HL-60 (cell line): Measurements from ENCODE around the gene HSD17B3.

Experiments used
- GABPA ChIP-seq: IDR thresholded peaks from 2 replicates; pipeline ENCODE4 v1.6.1; 2012; ENCODE audit warnings: low read depth
- POLR2AphosphoS5 ChIP-seq: IDR thresholded peaks from 2 replicates; pipeline ENCODE4 v1.6.1; 2012; ENCODE audit warnings: low read depth
- SPI1 ChIP-seq: IDR thresholded peaks from 2 replicates; pipeline ENCODE4 v1.6.1; 2012; ENCODE audit warnings: low read depth, mild to moderate bottlenecking, borderline replicate concordance
- TF ChIP-seq, protein P1 (sequence below): IDR thresholded peaks from one replicate; pipeline ENCODE4 v1.5.1; 2011; ENCODE audit warnings: low read length, control low read depth, inconsistent platforms; ENCODE audit not compliant: insufficient read depth
- TF ChIP-seq, protein P2 (sequence below): IDR thresholded peaks from 2 replicates; pipeline ENCODE4 v1.6.1; 2012; ENCODE audit warnings: low read depth; ENCODE audit not compliant: insufficient replicate concordance

DNA sequence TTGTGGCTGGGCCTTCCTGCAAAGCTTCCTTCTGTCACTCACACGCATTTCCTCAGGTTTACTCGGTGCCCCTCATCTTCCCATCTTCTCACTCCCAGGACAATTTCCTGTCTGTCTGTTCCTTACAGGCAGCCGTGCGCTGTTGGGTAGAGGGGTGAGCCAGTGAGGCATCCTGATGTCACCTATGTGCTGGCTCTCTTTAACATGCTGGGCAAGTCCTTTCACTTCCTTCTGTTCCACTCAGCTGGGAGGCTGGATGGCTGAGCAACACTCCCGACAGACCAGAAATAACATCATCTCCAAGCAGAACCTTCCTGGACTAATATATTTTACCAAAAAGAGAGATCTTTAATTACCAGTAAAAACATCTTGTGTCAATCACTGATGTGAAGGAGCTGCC, 103.0 kb downstream of the HSD17B3 start:
- TF ChIP-seq, protein P1, sequence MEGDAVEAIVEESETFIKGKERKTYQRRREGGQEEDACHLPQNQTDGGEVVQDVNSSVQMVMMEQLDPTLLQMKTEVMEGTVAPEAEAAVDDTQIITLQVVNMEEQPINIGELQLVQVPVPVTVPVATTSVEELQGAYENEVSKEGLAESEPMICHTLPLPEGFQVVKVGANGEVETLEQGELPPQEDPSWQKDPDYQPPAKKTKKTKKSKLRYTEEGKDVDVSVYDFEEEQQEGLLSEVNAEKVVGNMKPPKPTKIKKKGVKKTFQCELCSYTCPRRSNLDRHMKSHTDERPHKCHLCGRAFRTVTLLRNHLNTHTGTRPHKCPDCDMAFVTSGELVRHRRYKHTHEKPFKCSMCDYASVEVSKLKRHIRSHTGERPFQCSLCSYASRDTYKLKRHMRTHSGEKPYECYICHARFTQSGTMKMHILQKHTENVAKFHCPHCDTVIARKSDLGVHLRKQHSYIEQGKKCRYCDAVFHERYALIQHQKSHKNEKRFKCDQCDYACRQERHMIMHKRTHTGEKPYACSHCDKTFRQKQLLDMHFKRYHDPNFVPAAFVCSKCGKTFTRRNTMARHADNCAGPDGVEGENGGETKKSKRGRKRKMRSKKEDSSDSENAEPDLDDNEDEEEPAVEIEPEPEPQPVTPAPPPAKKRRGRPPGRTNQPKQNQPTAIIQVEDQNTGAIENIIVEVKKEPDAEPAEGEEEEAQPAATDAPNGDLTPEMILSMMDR: no peak
- TF ChIP-seq, protein P2, sequence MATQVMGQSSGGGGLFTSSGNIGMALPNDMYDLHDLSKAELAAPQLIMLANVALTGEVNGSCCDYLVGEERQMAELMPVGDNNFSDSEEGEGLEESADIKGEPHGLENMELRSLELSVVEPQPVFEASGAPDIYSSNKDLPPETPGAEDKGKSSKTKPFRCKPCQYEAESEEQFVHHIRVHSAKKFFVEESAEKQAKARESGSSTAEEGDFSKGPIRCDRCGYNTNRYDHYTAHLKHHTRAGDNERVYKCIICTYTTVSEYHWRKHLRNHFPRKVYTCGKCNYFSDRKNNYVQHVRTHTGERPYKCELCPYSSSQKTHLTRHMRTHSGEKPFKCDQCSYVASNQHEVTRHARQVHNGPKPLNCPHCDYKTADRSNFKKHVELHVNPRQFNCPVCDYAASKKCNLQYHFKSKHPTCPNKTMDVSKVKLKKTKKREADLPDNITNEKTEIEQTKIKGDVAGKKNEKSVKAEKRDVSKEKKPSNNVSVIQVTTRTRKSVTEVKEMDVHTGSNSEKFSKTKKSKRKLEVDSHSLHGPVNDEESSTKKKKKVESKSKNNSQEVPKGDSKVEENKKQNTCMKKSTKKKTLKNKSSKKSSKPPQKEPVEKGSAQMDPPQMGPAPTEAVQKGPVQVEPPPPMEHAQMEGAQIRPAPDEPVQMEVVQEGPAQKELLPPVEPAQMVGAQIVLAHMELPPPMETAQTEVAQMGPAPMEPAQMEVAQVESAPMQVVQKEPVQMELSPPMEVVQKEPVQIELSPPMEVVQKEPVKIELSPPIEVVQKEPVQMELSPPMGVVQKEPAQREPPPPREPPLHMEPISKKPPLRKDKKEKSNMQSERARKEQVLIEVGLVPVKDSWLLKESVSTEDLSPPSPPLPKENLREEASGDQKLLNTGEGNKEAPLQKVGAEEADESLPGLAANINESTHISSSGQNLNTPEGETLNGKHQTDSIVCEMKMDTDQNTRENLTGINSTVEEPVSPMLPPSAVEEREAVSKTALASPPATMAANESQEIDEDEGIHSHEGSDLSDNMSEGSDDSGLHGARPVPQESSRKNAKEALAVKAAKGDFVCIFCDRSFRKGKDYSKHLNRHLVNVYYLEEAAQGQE: no peak
- TF ChIP-seq POLR2AphosphoS5 (no peak), SPI1 (no peak), GABPA (no peak)
